Esophagus muscularis mucosa (tissue), 4 donors: Measurements from ENCODE around the gene ETNK1.

ENCODE experiments used
- EP300 ChIP-seq: sonication (generic); formaldehyde crosslinking; IDR thresholded peaks from one replicate; pipeline ENCODE4 v1.6.1; 2017; ENCODE audit warnings: antibody characterized with exemption
- POLR2A ChIP-seq: fragments of 450-650 bp; IDR thresholded peaks from one replicate; pipeline ENCODE4 v1.6.1; 2017; ENCODE audit warnings: antibody characterized with exemption, moderate library complexity, mild to moderate bottlenecking, low read depth
- POLR2AphosphoS5 ChIP-seq, 2 donors: sonication (generic); formaldehyde crosslinking; IDR thresholded peaks; one replicate each; pipeline ENCODE4 v1.6.1; 2017; ENCODE audit warnings: antibody characterized with exemption in 2 of 2
- TF ChIP-seq, protein P1 (sequence below), 3 experiments: fragments of 200-600 bp in 2 of 3; fragments of 450-650 bp in 1 of 3; sonication (generic) in 2 of 3; IDR thresholded peaks; one replicate each; pipeline ENCODE4 v1.5.1; 2017 to 2019; ENCODE audit warnings: antibody characterized with exemption in 3 of 3, mild to moderate bottlenecking in 2 of 3, moderate library complexity in 1 of 3

DNA sequence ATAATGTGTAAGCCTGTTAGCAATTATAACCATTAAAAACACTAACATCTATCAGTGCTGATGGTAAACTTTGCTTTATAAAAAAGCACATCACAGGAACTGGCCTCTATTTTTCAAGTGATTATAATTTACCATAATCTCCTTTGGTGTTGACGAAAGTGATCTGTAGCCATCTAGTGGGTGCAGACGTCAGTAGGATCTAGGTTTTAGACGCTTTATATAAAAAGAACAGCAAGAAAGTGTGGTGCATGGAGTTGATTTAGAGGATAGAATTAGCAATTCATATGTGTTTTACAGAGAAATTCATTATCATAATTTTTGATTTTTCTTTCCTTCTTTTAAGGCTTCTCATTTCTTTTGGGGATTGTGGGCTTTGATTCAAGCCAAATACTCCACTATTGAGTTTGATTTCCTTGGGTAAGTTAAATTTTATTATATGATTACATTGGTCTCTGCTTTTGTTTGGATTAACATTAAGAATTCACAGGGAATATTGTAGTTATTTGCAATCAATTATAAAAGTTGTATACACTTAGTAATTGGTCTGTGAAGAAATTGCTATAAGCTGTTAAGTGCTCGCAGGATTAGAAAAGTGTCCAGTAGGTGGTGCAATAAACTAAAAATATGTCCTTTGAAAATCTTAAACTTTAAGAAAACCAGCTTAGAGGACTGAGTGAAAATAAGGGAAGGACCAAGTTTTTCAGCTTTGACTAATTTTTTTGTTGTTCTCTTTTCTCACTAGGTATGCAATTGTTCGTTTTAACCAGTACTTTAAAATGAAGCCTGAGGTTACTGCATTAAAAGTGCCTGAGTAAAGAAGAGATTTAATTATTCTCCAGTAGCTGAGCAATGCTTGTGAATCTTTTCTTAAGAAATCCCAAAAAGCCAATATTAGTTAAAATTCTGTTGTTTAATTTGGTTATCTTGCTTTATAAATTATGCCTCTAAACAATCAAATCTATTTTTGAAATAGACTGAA lies 59.5 kb downstream of the ETNK1 start:
- TF ChIP-seq, protein P1, sequence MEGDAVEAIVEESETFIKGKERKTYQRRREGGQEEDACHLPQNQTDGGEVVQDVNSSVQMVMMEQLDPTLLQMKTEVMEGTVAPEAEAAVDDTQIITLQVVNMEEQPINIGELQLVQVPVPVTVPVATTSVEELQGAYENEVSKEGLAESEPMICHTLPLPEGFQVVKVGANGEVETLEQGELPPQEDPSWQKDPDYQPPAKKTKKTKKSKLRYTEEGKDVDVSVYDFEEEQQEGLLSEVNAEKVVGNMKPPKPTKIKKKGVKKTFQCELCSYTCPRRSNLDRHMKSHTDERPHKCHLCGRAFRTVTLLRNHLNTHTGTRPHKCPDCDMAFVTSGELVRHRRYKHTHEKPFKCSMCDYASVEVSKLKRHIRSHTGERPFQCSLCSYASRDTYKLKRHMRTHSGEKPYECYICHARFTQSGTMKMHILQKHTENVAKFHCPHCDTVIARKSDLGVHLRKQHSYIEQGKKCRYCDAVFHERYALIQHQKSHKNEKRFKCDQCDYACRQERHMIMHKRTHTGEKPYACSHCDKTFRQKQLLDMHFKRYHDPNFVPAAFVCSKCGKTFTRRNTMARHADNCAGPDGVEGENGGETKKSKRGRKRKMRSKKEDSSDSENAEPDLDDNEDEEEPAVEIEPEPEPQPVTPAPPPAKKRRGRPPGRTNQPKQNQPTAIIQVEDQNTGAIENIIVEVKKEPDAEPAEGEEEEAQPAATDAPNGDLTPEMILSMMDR (IDR thresholded peaks at IDR 0.05) = peak; percentile 50 to 69 (median 60)
- TF ChIP-seq EP300 = no peak
- TF ChIP-seq POLR2A = no peak
- no peak for TF ChIP-seq POLR2AphosphoS5 (IDR thresholded peaks at IDR 0.05)
